Lower lobe of right lung (tissue), 2 donors: Measurements from ENCODE around the gene CLRN3. TPM values are rescaled to one million over a fixed set of nuclear protein-coding genes. Genes with fewer than 3 reads are reported as not detected.

Source experiments
- ATAC-seq, 2 donors: fragments of 200-7000 bp; cut with Tn5 transposase; one replicate each; pipeline ENCODE4 v1.9.1; 2020 to 2022; ENCODE audit warnings: mild to moderate bottlenecking in 2 of 2, moderate library complexity in 2 of 2
- DNase-seq: peaks from one replicate; pipeline ENCODE4 v3.0.0-alpha.2; 2020
- H3K27ac ChIP-seq: fragments of 200-600 bp; one replicate; pipeline ENCODE4 v1.8.0; 2022
- H3K27me3 ChIP-seq: fragments of 200-600 bp; one replicate; pipeline ENCODE4 v1.8.0; 2022; ENCODE audit warnings: low read depth
- H3K36me3 ChIP-seq: fragments of 200-600 bp; one replicate; pipeline ENCODE4 v1.8.0; 2022; ENCODE audit warnings: mild to moderate bottlenecking
- H3K4me1 ChIP-seq: fragments of 200-600 bp; one replicate; pipeline ENCODE4 v1.8.0; 2022
- H3K4me3 ChIP-seq: fragments of 200-600 bp; one replicate; pipeline ENCODE4 v1.8.0; 2022; ENCODE audit warnings: mild to moderate bottlenecking
- H3K9me3 ChIP-seq: fragments of 200-600 bp; one replicate; pipeline ENCODE4 v1.8.0; 2022
- CTCF ChIP-seq: fragments of 200-600 bp; IDR thresholded peaks from one replicate; pipeline ENCODE4 v1.8.0; 2022; ENCODE audit warnings: antibody characterized with exemption, mild to moderate bottlenecking
- intact Hi-C: fragments of 100-400 bp; cut with DNase I; formaldehyde crosslinking; loops from one replicate; pipeline ENCODE4 v1.11.0; 2022
- total RNA-seq: library from RNA; stranded (reverse); fragmentation: NEBNext Ultra II Directional; extraction: Animal tissue kit (Norgen Biotek cat#: 25700); gene quantifications from one replicate; pipeline ENCODE4 v1.2.1, GENCODE V29; 2021
- donor health status: DM: no; HTN: yes; CAD: no; lungs with severe emphysema.

CLRN3 gene
- total RNA-seq, 1 donor from 2014 or later = not detected

- peak; percentile 68 for DNase-seq
- no peaks in the 10 kb centered on the region for H3K36me3 ChIP-seq
- ATAC-seq = peak; percentile 36 to 50
- H3K27me3 ChIP-seq = peaks cover 4% of the 10 kb centered on the region
- intact Hi-C loops = loop anchor here (5.0 kb wide), 1 partner anchor 105 kb away; no protein-coding TSS in a partner anchor
- peak overlapping the region; percentile 87 for H3K27ac ChIP-seq
- H3K9me3 ChIP-seq = no peaks in the 10 kb centered on the region
- peaks cover 26% of the 10 kb centered on the region for H3K4me1 ChIP-seq
- TF ChIP-seq CTCF = no peak
- peak overlapping the region; percentile 75 for H3K4me3 ChIP-seq
Observed at GRCh38 chr10:127907411-127908105, 14.8 kb upstream of the CLRN3 start.

GRCh38 chr10:127906548-127907377 lies 14.0 kb upstream of the CLRN3 start, which contains the start of gene PTPRE:
Gene PTPRE (plus strand): TSS chr10:127907103. CDS start chr10:128040882, 133,779 bp downstream.
- Histone ChIP-seq H3K27me3 (peaks cover 4% of the 10 kb centered on the region), H3K9me3 (no peaks in the 10 kb centered on the region), H3K27ac (peak within 1 kb of the TSS; percentile 87), H3K4me1 (peaks cover 26% of the 10 kb centered on the region), H3K36me3 (no peaks in the 10 kb centered on the region), H3K4me3 (peak within 1 kb of the TSS; percentile 75)
- intact Hi-C loops = loop anchor here (5.0 kb wide), 1 partner anchor 106 kb away; no protein-coding TSS in a partner anchor
- DNase-seq (peak; percentile 89), ATAC-seq (peak; percentile 96 to 97)
- peak; percentile 75 for TF ChIP-seq CTCF

- no peaks in the 10 kb centered on the region for H3K36me3 ChIP-seq
- H3K27me3 ChIP-seq = peaks cover 4% of the 10 kb centered on the region
- DNase-seq (peak; percentile 54), ATAC-seq (no peak)
- no peak overlapping the region for H3K27ac ChIP-seq
- intact Hi-C loops = loop anchor here (5.0 kb wide), 1 partner anchor 106 kb away; no protein-coding TSS in a partner anchor
- peaks cover 26% of the 10 kb centered on the region for H3K4me1 ChIP-seq
- H3K9me3 ChIP-seq = no peaks in the 10 kb centered on the region
- H3K4me3 ChIP-seq = no peak overlapping the region
- TF ChIP-seq CTCF = no peak
Observed at GRCh38 chr10:127905848-127906261, 13.1 kb upstream of the CLRN3 start.

GRCh38 chr10:127905001-127905847 lies 12.5 kb upstream of the CLRN3 start:
- ATAC-seq (no peak), DNase-seq (peak; percentile 36)
- Histone ChIP-seq H3K27ac (no peak overlapping the region), H3K4me1 (peaks cover 26% of the 10 kb centered on the region), H3K4me3 (no peak overlapping the region), H3K27me3 (peaks cover 4% of the 10 kb centered on the region), H3K9me3 (no peaks in the 10 kb centered on the region), H3K36me3 (no peaks in the 10 kb centered on the region)
- no peak for TF ChIP-seq CTCF
- intact Hi-C loops = loop anchor here (5.0 kb wide), 1 partner anchor 107 kb away; no protein-coding TSS in a partner anchor
